Heart right ventricle (tissue), 16 donors: ENCODE measurements around the gene TNFRSF4. TPM values are rescaled to one million over a fixed set of nuclear protein-coding genes. Genes with fewer than 3 reads are reported as not detected.
A peak's percentile ranks its signal among the peaks of the same experiment; 100 is the strongest.

Experiments
- ATAC-seq, 8 donors: fragments of 200-7000 bp; cut with Tn5 transposase; one replicate each; pipeline ENCODE4 v1.9.1; 2020; ENCODE audit warnings: mild to moderate bottlenecking in 8 of 8, moderate library complexity in 8 of 8, moderate number of reproducible peaks in 1 of 8
- DNase-seq, 2 donors: peaks; one replicate each; pipeline ENCODE4 v3.0.0-alpha.2; 2020
- H3K27ac ChIP-seq, 10 donors: fragments of 200-600 bp; sonication (generic) in 2 of 10; one replicate each; pipeline versions ENCODE4 v1.5.0 to v1.8.0; 2020 to 2022; ENCODE audit warnings: mild to moderate bottlenecking in 3 of 10
- H3K27me3 ChIP-seq, 7 donors: fragments of 200-600 bp; one replicate each; pipeline ENCODE4 v1.8.0; 2021 to 2022; ENCODE audit warnings: mild to moderate bottlenecking in 2 of 7
- H3K36me3 ChIP-seq, 9 donors: fragments of 200-600 bp; sonication (generic) in 1 of 9; one replicate each; pipeline versions ENCODE4 v1.5.0 to v1.8.0; 2020 to 2022; ENCODE audit warnings: mild to moderate bottlenecking in 2 of 9
- H3K4me1 ChIP-seq, 9 donors: fragments of 200-600 bp; sonication (generic) in 1 of 9; one replicate each; pipeline versions ENCODE4 v1.5.0 to v1.8.0; 2020 to 2022; ENCODE audit warnings: mild to moderate bottlenecking in 4 of 9
- H3K4me3 ChIP-seq, 10 donors: fragments of 200-600 bp; sonication (generic) in 2 of 10; one replicate each; pipeline versions ENCODE4 v1.5.0 to v1.8.0; 2020 to 2022; ENCODE audit warnings: mild to moderate bottlenecking in 7 of 10, moderate library complexity in 2 of 10
- H3K9me3 ChIP-seq, 11 donors: fragments of 200-600 bp in 10 of 11; sonication (generic) in 2 of 11; one replicate each; pipeline versions ENCODE4 v1.5.0 to v1.8.0; 2013 to 2022; ENCODE audit warnings: mild to moderate bottlenecking in 2 of 11, control low read depth in 1 of 11, moderate library complexity in 1 of 11
- CTCF ChIP-seq, 9 donors: fragments of 200-600 bp; sonication (generic) in 2 of 9; IDR thresholded peaks; one replicate each; pipeline versions ENCODE4 v1.5.0 to v1.8.0; 2021 to 2022; ENCODE audit warnings: antibody characterized with exemption in 9 of 9, mild to moderate bottlenecking in 5 of 9, moderate library complexity in 1 of 9
- WGBS, 2 donors: extraction: QIAGEN DNeasy Blood & Tissue Kit; methylation state at CpG; one replicate each; pipeline ENCODE4 v1.1.7; 2013; ENCODE audit warnings: inconsistent platforms in 1 of 2; 5-methylcytosine and 5-hydroxymethylcytosine counted together
- intact Hi-C, 10 donors: fragments of 100-400 bp; cut with DNase I; formaldehyde crosslinking; loops; one replicate each; pipeline versions ENCODE4 v1.11.1 to v1.14.2; 2022
- polyA plus RNA-seq, 2 donors: library from polyadenylated mRNA; stranded (reverse); fragments of 200-250 nt; gene quantifications; one replicate each; pipeline ENCODE4 v1.2.3, GENCODE V29; 2013
- total RNA-seq, 10 donors: library from RNA; stranded (reverse); fragmentation: NEBNext Ultra II Directional in 3 of 10; extraction: Animal tissue kit (Norgen Biotek cat#: 25700) in 3 of 10; gene quantifications; one replicate each; pipeline versions ENCODE4 v1.2.1 to v1.2.4, GENCODE V29; 2021 to 2023
- donor health status: Arrhythmogenic right ventricular cardiomyopathy.
- donor health status: ischemic (EF 13 %, LVEDD 7.1; RV severe dilation, severe dysfunction).
- donor health status: healthy with polysubstance abuse.
- donor health status: DM: no; HTN: yes; CAD: no.
- donor health status: DM: no; HTN: no; CAD: no.
- donor health status: ischemic (EF 25% LVEDD 6.9; RV normal size, moderate dysfunction).
- donor health status: ischemic (EF 25% LVEDD 5.7; RV mildly dilated, moderate dysfunction).
- donor health status: healthy.
- donor health status: DM: yes; HTN: yes; CAD: no.
- donor health status: Ischemic cardiomyopathy.
- donor health status: ischemic (EF 35%, LVEDD 5.7; RV mildly dilated, moderate dysfunction).
- donor health status: nonischemic (EF 11% LVEDD 7.7; RV severe dilation, severe dysfunction).
- donor health status: DM: yes; HTN: yes; CAD: no.
- donor health status: PGD.
- donor health status: ischemic (EF 29% LVEDD 5.4; RV normal size, mild dysfunction).
- donor health status: nonischemic (EF 23%, LVEDD 6.1; RV moderate dilation, normal function).

The TNFRSF4 gene
- total and polyA plus RNA-seq, 12 donors, result 0.52 to 24.8 (median 5.0) TPM

GRCh38 chr1:1202831-1203560, 11.0 kb downstream of the TNFRSF4 start:
- peaks cover 0 to 29% (median 23%) of the 10 kb centered on the region in 9 donors for H3K4me1 ChIP-seq
- peak in 1 of 2 donors; percentile 7 for DNase-seq
- ATAC-seq, result no peak
- 65 to 73% methylated on average over 26 to 27 of the region's 27 CpGs for WGBS, 2 donors
- H3K27ac ChIP-seq, result no peak overlapping the region
- no peak for TF ChIP-seq CTCF (IDR thresholded peaks at IDR 0.05)
- no peaks in the 10 kb centered on the region for H3K9me3 ChIP-seq
- H3K4me3 ChIP-seq, result no peak overlapping the region
- intact Hi-C loops, result loop anchor here in 1 of 10 donors (5.0 kb wide), 1 partner anchor 46 kb away; no protein-coding TSS in a partner anchor
- peaks cover 13 to 61% (median 41%) of the 10 kb centered on the region in 7 donors for H3K27me3 ChIP-seq
- H3K36me3 ChIP-seq, result no peaks in the 10 kb centered on the region

GRCh38 chr1:1200876-1201810, 12.8 kb downstream of the TNFRSF4 start:
- DNase-seq (peak; percentile 56 to 70), ATAC-seq (peak; percentile 21 to 87 (median 66))
- 1 to 3% methylated on average over 57 to 109 of the region's 109 CpGs for WGBS, 2 donors
- TF ChIP-seq CTCF (IDR thresholded peaks at IDR 0.05), result no peak
- Histone ChIP-seq H3K36me3 (no peaks in the 10 kb centered on the region), H3K27ac (peak overlapping the region in 6 of 10 donors; percentile 26 to 73 (median 62)), H3K4me1 (peaks cover 0 to 17% (median 11%) of the 10 kb centered on the region in 9 donors), H3K27me3 (peaks cover 0 to 46% (median 22%) of the 10 kb centered on the region in 7 donors), H3K9me3 (no peaks in the 10 kb centered on the region), H3K4me3 (peak overlapping the region; percentile 21 to 57 (median 48))
- intact Hi-C loops, result loop anchor here in 1 of 10 donors (5.0 kb wide), 1 partner anchor 44 kb away; no protein-coding TSS in a partner anchor

GRCh38 chr1:1199961-1200875, 13.7 kb downstream of the TNFRSF4 start:
- H3K27me3 ChIP-seq, result peaks cover 0 to 36% (median 14%) of the 10 kb centered on the region in 7 donors
- TF ChIP-seq CTCF (IDR thresholded peaks at IDR 0.05), result no peak
- DNase-seq (peak in 1 of 2 donors; percentile 7), ATAC-seq (peak in 1 of 8 donors; percentile 7)
- peaks cover 0 to 11% (median 7%) of the 10 kb centered on the region in 9 donors for H3K4me1 ChIP-seq
- 71 to 76% methylated on average over 30 to 31 of the region's 31 CpGs for WGBS, 2 donors
- H3K36me3 ChIP-seq, result no peaks in the 10 kb centered on the region
- peak overlapping the region in 4 of 10 donors; percentile 43 to 73 (median 62) for H3K27ac ChIP-seq
- peaks cover 0 to 5% (median 0%) of the 10 kb centered on the region in 11 donors for H3K9me3 ChIP-seq
- intact Hi-C loops, result loop anchor here in 1 of 10 donors (5.0 kb wide), 1 partner anchor 43 kb away; no protein-coding TSS in a partner anchor
- H3K4me3 ChIP-seq, result peak overlapping the region in 9 of 10 donors; percentile 34 to 57 (median 48)
